ENCODE measurements around the gene VWA3A.

- TF ChIP-seq CTCF (IDR thresholded peaks at IDR 0.05; ENCODE audit: low read depth, low read length, poor library complexity, severe bottlenecking) (no peak), EZH2phosphoT487 (IDR thresholded peaks at IDR 0.05; ENCODE audit: borderline replicate concordance, low read length) (no peak)
Observed at GRCh38 chr16:22165508-22166285, 73.4 kb downstream of the VWA3A start.

All from DOHH2 (cell line).